T47D (cell line): Measurements from ENCODE around the gene RAB3C.

ENCODE experiments used
- DNase-seq, 2 experiments: peaks; one replicate each; pipeline versions ENCODE4 v3.0.0 to v3.0.0-alpha.2; 2011 to 2012; ENCODE audit warnings: low read depth in 1 of 2, low spot score in 1 of 2
- JUND ChIP-seq: IDR thresholded peaks from 2 replicates; pipeline ENCODE4 v1.6.1; 2012; ENCODE audit warnings: low read depth
- in situ Hi-C: cut with HindIII; loops from 2 replicates; pipeline ENCODE4 v1.10.0; 2016; ENCODE audit warnings: low sequenced_read_pairs, low pct_unique_long_range_greater_than_20kb

Gene RAB3C

DNA sequence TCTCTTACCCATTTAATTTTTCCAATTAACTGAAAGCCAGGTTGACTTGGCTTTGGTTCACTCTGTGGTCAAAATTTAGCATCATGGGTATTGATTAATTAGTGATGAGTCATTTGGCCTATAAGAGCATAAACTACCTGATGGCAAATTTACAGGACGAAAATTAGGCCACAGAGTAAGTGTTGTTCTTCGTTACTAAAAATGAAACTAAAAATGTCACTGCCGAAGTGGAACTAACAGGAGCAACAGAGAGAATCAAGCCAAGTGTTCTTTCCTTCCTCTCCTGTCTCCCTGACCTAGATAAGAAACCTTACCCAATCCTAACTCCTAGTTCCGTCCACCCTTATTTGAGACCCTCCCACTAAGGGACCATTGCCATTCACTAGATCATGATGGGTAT, 176.9 kb downstream of the RAB3C start:
- TF ChIP-seq JUND = no peak
- in situ Hi-C loops = no loop called here
- DNase-seq = no peak

DNA sequence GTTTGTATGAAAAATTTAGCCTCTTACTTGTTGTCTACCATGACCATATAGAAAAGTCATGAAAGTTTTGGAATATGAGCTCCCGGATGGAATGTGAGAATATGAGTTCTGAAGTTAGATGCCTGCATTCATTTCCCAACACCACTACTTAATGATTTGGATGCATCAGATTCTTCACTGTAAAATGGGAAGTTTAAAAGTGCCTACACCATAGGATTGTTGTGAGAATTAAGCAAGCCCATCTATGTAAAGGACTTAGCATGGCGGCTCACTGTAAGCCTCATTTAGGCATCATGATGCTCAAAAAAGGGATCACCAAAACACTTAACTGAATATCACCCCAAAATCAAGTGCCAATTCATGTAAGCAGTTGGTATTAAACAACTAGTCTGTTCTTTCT, 177.3 kb downstream of the RAB3C start:
- no peak for DNase-seq
- TF ChIP-seq JUND = no peak
- in situ Hi-C loops = no loop called here

DNA sequence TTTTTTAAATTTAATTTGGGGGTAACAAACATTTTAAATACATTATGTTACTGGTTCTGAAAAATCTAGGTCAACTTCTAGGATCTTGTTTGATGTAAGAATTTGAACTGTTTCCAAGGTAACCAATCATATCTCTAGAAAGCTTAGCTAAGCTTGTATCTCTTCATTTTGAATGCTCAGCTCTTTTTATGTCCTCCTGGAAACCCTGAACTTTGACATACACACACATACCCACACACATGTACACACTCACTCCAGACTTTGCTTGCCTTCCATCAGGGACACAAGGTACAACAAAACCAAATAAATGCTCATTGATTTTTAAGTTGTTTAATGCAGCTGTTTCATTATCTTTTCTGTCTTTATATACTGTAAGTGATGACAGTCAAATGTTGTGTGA, 178.5 kb downstream of the RAB3C start:
- TF ChIP-seq JUND = no peak
- no peak for DNase-seq
- in situ Hi-C loops = no loop called here

DNA sequence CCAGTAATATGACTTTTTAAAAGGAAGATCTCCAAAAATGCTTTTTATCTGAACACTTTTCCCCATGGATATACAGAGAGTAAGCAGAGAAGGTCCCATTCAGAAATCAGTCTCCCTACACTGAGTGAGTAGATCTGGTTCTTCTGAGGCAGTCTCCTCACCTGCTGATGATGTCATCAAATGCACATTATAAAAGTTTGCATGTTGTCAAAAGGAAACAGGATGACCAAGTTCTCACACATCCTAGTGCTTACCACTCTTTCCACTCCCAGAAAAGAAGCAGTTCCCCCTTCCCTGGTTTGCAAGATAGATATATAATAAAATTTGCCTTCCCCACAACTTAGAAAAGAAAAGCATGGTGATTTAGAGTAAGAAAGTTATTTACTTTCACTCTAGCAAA, 180.5 kb downstream of the RAB3C start:
- no peak for TF ChIP-seq JUND
- no peak for DNase-seq
- in situ Hi-C loops = no loop called here

DNA sequence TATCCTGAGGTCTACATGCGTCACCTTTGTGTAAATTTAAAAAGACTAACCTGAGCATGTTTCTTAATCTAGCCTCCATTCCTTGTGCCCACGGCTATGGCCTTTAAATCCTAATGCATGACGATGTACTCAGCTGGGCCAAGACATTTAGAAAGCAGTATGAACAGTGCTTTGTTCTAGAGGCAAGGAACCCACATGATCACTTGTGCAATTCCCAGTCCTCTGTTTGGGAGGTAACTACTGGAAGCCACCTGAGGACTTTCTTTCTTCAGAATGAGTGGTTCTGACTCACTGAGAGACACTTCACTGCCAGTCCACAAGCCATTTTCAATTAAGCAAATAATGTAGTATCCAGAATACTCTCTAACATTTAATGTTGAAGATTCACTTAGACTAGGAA, 181.3 kb downstream of the RAB3C start:
- in situ Hi-C loops = no loop called here
- no peak for DNase-seq
- no peak for TF ChIP-seq JUND

DNA sequence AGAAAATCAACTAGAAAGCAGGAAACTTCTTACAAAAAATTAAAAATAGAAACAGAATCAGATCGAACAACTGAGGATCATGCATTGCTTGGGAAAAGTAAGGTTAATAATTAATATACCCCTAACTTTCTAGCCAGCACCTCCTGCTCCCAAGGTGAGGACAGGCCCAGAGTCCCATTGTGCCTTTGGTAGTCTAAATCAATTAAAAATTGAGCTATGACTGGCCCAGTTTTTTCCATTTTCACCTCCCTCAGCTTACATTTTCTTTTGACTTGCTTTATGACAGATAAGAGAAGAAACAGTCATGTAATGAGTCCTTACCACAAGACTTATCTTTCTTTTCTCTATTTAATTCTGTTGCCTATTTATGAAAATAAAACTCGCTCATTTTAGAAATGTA, 182.2 kb downstream of the RAB3C start:
- in situ Hi-C loops = no loop called here
- TF ChIP-seq JUND = no peak
- no peak for DNase-seq

DNA sequence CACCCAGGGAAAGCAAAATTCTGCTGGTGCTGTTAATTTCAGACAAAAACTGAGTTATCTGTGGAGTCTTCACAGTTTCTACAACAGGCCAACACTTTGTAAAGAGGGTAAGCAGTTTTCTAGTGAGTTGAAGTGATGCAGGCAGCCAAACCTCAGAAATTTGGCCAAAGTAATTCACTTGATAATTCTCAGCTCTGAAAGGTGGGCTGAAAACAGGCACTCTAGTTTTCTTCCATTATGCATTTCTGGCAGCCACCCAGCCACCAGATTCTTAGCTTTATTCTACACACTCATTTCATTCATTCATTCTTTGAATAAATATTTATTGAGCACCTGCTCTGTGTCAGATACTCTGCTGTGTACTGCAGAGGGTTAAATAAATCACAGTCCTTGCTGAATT, 184.2 kb downstream of the RAB3C start:
- DNase-seq = no peak
- TF ChIP-seq JUND = no peak
- in situ Hi-C loops = no loop called here

DNA sequence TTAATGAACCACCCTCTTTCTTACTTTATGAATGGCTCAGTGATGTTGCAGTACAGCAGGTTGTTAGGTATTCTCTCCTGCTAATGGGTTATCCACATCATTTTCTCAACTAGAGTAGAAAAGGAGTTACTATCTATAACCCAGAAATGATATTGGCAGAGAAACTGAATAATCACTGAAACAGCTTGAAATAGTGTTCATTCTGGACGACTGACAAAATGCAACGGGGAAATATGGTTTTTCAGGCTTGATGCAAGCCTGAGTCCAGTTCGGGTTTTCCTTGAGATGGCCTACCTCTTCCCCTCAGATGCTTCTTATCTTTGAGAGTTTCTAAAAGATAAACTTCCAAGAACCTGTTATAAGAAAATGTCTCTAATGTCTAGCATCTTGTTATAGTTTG, 187.3 kb downstream of the RAB3C start:
- DNase-seq = no peak
- in situ Hi-C loops = no loop called here
- TF ChIP-seq JUND = no peak

DNA sequence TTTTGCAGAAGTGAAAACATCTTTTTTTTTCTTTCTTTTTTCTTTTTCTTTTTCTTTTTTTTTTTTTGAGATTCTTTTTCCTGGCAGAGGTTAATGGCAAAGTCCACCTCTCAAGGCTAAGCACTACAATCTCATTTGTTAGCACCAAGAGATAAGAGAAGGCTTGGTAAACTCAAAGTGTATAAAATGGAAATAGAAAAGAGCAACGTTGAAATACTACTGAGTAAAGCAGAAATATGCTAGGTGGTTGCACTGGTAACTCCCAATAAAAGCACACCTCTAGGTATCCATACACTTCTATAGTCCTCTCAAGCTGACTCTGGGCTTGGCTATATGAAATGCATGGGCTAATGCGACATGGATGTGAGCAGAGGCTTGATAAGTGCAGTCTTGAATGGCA, 188.9 kb downstream of the RAB3C start:
- no peak for TF ChIP-seq JUND
- DNase-seq = no peak
- in situ Hi-C loops = no loop called here

DNA sequence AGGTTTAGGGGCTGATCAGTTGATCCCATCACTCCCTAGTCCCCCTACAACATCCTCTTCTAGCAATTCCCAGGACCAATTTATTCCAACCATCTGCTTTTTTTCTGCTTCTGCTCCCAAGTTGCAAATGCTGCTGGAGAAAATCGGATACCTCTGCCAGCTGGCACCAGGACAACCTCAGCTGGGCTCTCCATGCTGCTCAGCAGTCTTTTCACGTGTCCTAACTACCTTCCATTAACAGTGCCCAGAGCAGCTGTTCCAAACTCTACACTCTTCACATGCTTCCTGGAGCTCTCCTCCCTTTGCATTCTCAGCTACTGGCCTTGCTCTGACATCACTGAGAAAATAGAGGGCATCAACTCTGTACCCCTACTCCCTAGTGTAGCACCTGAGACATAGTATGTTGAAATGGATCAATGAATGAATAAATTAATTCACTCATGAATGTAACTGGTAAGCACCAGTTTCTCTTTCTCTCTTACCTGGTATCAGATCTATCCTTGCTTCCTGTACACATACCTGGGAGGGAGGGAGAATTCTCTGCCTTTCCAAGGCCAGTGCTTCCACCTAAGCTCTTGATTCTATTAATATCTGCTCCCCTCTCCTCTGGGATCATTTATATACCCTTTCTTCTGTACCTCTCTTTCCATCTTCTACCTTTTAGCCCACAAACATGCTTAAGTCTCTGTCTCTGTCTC, 191.0 kb downstream of the RAB3C start:
- no peak for DNase-seq
- no peak for TF ChIP-seq JUND
- in situ Hi-C loops = no loop called here

DNA sequence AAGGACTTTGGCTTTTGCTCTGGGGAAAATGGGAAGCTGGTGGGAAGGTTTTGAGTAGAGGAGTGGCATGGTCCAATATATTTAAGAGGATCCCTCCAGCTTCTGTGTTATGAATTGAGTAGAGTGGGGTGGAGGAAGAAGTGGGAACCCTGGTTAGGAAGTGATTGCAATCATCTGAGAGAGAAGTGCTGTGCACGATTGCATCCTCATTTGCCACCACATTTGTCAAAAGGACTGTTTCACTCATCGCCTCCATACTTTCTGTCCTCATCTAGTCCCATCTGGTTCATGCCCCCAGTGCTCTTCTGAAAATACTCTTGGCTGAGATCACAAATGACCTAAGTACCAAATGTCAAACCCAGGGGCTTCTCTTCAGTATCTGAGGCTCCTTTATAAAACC, 192.1 kb downstream of the RAB3C start:
- no peak for TF ChIP-seq JUND
- in situ Hi-C loops = no loop called here
- no peak for DNase-seq

DNA sequence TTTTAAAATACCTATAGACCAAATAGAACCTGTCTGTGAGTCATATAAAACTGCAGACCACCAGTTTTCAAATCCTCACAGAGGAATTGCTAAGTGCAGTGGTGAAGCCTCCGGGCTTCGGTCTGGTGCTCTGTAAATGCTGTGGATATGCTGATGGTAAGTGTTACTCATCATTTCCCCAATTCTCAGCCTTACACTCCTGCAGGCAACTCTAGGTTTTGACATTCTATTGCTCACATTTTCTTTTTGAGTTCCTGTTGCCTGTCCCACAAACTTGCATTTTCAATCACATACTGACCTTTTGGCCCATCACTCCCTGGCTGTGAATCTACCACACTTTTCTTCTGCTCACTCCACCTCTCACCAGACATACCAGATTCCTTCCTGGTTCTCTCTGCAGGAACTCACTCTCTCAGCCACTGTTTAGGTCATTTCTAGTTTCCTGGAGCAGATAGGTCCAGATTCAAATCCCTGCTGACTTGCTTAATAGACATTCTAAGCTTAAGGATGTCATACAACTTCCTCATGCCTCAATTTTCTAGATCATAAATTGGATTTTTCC, 192.9 kb downstream of the RAB3C start:
- in situ Hi-C loops = no loop called here
- DNase-seq = no peak
- no peak for TF ChIP-seq JUND

DNA sequence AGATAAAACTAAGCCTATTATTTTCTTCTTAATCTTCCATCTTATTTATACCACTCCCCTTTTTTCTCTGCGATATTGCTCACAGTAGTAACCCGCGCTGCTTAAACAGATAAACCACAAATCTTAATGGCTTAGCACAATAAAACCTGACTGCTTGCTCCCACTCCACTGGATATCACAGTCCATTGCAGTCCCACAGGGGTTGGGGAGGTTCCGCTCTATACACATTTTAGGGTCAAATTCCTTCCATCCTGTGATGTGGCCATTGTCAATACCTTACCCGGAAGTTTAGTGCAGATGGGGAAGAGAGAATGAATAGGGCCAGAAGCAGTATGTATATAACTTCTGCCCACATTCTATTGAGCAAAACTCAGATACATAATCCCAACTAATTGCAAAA, 193.7 kb downstream of the RAB3C start:
- TF ChIP-seq JUND = no peak
- DNase-seq = no peak
- in situ Hi-C loops = no loop called here

DNA sequence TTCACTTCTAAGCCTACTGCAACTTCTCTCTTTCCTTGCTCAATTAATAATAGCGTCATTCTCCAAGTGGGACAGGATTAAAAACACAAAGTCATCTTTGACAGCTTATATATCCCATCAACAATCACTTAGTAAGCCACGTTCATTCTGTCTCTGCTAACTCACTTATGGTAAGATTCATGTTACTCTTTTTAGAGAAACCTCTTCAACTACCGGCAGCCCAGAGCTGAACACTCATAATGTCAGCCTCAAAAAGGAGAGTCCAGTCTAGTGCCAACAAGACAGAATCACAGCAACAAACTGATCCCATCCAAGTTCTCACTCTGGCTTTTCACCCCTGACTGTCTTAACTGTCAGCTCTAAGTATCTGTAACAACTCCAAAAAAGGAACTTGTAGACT, 196.0 kb downstream of the RAB3C start:
- in situ Hi-C loops = no loop called here
- DNase-seq = no peak
- TF ChIP-seq JUND = no peak

DNA sequence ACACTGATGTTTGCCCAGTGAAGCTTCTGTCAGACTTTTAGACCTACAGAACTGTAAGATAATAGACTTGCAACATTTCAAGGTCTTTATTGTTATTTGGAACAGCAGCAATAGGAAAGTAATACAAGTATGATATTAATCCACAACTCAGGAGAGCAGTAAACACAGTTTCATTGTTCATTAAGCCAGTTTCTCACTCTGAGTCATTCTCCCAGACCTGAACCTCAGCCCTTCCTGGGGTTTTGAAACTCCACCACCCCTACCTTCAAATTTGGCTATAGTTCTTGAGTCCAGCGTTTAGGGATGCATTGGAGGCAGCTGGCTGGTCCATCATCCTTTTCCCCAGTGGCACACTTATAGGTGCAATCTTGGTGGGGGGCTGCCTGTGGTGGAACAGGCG, 203.2 kb downstream of the RAB3C start:
- in situ Hi-C loops = no loop called here
- DNase-seq = no peak
- TF ChIP-seq JUND = no peak
